GM18861 (cell line): ENCODE measurements around the gene WDR70.
"Not testable (repeated sequence)": the region's sequence is repeated elsewhere in the genome, so short reads cannot be mapped to it uniquely, and the experiment has no call there.

Source experiments
- ATAC-seq: cut with Tn5 transposase; IDR thresholded peaks from one replicate; pipeline ENCODE4 v1.9.1; 2021; ENCODE audit not compliant: unreplicated experiment

WDR70 gene

GRCh38 chr5:37742111-37742510 lies 363.0 kb downstream of the WDR70 start:
- no peak for ATAC-seq

GRCh38 chr5:37751227-37751626 lies 372.1 kb downstream of the WDR70 start:
- no peak for ATAC-seq

- ATAC-seq: no peak
Observed at GRCh38 chr5:37754976-37755375, 375.9 kb downstream of the WDR70 start.

GRCh38 chr5:37755581-37755980 lies 376.5 kb downstream of the WDR70 start:
- ATAC-seq: no peak

GRCh38 chr5:37756248-37756647 lies 377.1 kb downstream of the WDR70 start:
- no peak for ATAC-seq

- ATAC-seq: no peak
Observed at GRCh38 chr5:37757980-37758582, 379.0 kb downstream of the WDR70 start.

- ATAC-seq: no peak
Observed at GRCh38 chr5:37767251-37767650, 388.1 kb downstream of the WDR70 start.

GRCh38 chr5:37767961-37768360 lies 388.8 kb downstream of the WDR70 start:
- no peak for ATAC-seq

GRCh38 chr5:37768371-37768770 lies 389.3 kb downstream of the WDR70 start:
- ATAC-seq: no peak

GRCh38 chr5:37769108-37769507 lies 390.0 kb downstream of the WDR70 start:
- no peak for ATAC-seq

- ATAC-seq: no peak
Observed at GRCh38 chr5:37769840-37770239, 390.7 kb downstream of the WDR70 start.

GRCh38 chr5:37770786-37771185 lies 391.7 kb downstream of the WDR70 start:
- no peak for ATAC-seq

GRCh38 chr5:37771203-37771611 lies 392.1 kb downstream of the WDR70 start:
- no peak for ATAC-seq

GRCh38 chr5:37771731-37772130 lies 392.6 kb downstream of the WDR70 start:
- no peak for ATAC-seq

GRCh38 chr5:37772255-37772654 lies 393.1 kb downstream of the WDR70 start:
- no peak for ATAC-seq

GRCh38 chr5:37773809-37774208 lies 394.7 kb downstream of the WDR70 start:
- no peak for ATAC-seq

- no peak for ATAC-seq
Observed at GRCh38 chr5:37774912-37775483, 395.9 kb downstream of the WDR70 start.

- ATAC-seq: no peak
Observed at GRCh38 chr5:37776826-37777225, 397.7 kb downstream of the WDR70 start.

GRCh38 chr5:37777432-37778130 lies 398.5 kb downstream of the WDR70 start:
- no peak for ATAC-seq

GRCh38 chr5:37781409-37781808 lies 402.3 kb downstream of the WDR70 start:
- not testable (repeated sequence) for ATAC-seq

- ATAC-seq: no peak
Observed at GRCh38 chr5:37786416-37786815, 407.3 kb downstream of the WDR70 start.

- ATAC-seq: no peak
Observed at GRCh38 chr5:37786862-37787519, 407.9 kb downstream of the WDR70 start.
